GM23338 (cell line): ENCODE data around the gene TIMM10. TPM values are rescaled to one million over a fixed set of nuclear protein-coding genes. Genes with fewer than 3 reads are reported as not detected.

Experiments used
- ATAC-seq: fragments of 200-7000 bp; cut with Tn5 transposase; 3 replicates; pipeline ENCODE4 v1.9.1; 2020
- DNase-seq: peaks from one replicate; pipeline ENCODE4 v3.0.0-alpha.2; 2015; ENCODE audit warnings: low spot score
- H2AFZ ChIP-seq: fragments of 200-600 bp; sonication (generic); 2 replicates; pipeline ENCODE4 v1.8.0; 2016; ENCODE audit warnings: antibody characterized with exemption, mild to moderate bottlenecking, moderate library complexity
- H3F3A ChIP-seq: fragments of 200-600 bp; sonication (generic); replicated peaks from 2 replicates; pipeline ENCODE4 v1.8.0; 2017; ENCODE audit warnings: antibody characterized with exemption, mixed run types, low read depth
- H3K27ac ChIP-seq: fragments of 200-600 bp; sonication (generic); 2 replicates; pipeline ENCODE4 v1.6.1; 2016; ENCODE audit warnings: low read depth
- H3K27me3 ChIP-seq: fragments of 200-600 bp; sonication (generic); 2 replicates; pipeline ENCODE4 v1.8.0; 2016; ENCODE audit warnings: mild to moderate bottlenecking, mixed run types, moderate library complexity; ENCODE audit not compliant: insufficient read depth
- H3K36me3 ChIP-seq: fragments of 200-600 bp; sonication (generic); 2 replicates; pipeline ENCODE4 v1.8.0; 2016; ENCODE audit warnings: mild to moderate bottlenecking; ENCODE audit not compliant: insufficient read depth
- H3K4me1 ChIP-seq: fragments of 200-600 bp; sonication (generic); 2 replicates; pipeline ENCODE4 v1.8.0; 2016; ENCODE audit warnings: mild to moderate bottlenecking, moderate library complexity; ENCODE audit not compliant: insufficient read depth
- H3K4me2 ChIP-seq: fragments of 200-600 bp; sonication (generic); 2 replicates; pipeline ENCODE4 v1.7.1; 2017; ENCODE audit warnings: mixed run types
- H3K4me3 ChIP-seq: fragments of 200-600 bp; sonication (generic); 2 replicates; pipeline ENCODE4 v1.6.1; 2016; ENCODE audit warnings: mixed run types
- H3K79me2 ChIP-seq: fragments of 200-600 bp; sonication (generic); replicated peaks from 2 replicates; pipeline ENCODE4 v1.8.0; 2017; ENCODE audit warnings: mild to moderate bottlenecking; ENCODE audit not compliant: insufficient read depth
- H3K9me2 ChIP-seq: fragments of 200-600 bp; sonication (generic); 2 replicates; pipeline ENCODE4 v1.8.0; 2017; ENCODE audit not compliant: insufficient read depth
- H4K20me1 ChIP-seq: fragments of 200-600 bp; sonication (generic); replicated peaks from 2 replicates; pipeline ENCODE4 v1.8.0; 2017; ENCODE audit warnings: mild to moderate bottlenecking; ENCODE audit not compliant: insufficient read depth
- H3K27ac Mint-ChIP-seq: 2 replicates; pipeline ENCODE4 v1.8.0; 2020; ENCODE audit warnings: inconsistent platforms, mild to moderate bottlenecking, moderate library complexity, mixed read lengths
- H3K27me3 Mint-ChIP-seq: 3 replicates; pipeline ENCODE4 v1.8.0; 2022; ENCODE audit warnings: low read depth, mild to moderate bottlenecking, moderate library complexity, mixed read lengths, inconsistent platforms; ENCODE audit not compliant: insufficient read depth, poor library complexity
- H3K36me3 Mint-ChIP-seq: 3 replicates; pipeline ENCODE4 v1.8.0; 2021; ENCODE audit warnings: low read depth, mild to moderate bottlenecking, inconsistent platforms, moderate library complexity, mixed read lengths
- H3K4me1 Mint-ChIP-seq: 3 replicates; pipeline ENCODE4 v1.8.0; 2020; ENCODE audit warnings: mild to moderate bottlenecking, inconsistent platforms, mixed read lengths
- H3K4me3 Mint-ChIP-seq: 3 replicates; pipeline ENCODE4 v1.8.0; 2021; ENCODE audit warnings: moderate library complexity, mild to moderate bottlenecking, inconsistent platforms, mixed read lengths
- H3K9me3 Mint-ChIP-seq: 3 replicates; pipeline ENCODE4 v1.8.0; 2020; ENCODE audit warnings: moderate library complexity, mild to moderate bottlenecking, inconsistent platforms, mixed read lengths
- CREB1 ChIP-seq: fragments of 250-450 bp; sonication (Bioruptor Pico); IDR thresholded peaks from 2 replicates; pipeline ENCODE4 v1.5.0; 2020; ENCODE audit warnings: low read depth, mild to moderate bottlenecking, moderate library complexity
- EZH2 ChIP-seq: fragments of 200-600 bp; sonication (generic); IDR thresholded peaks from one replicate; pipeline ENCODE4 v1.8.0; 2017; ENCODE audit warnings: antibody characterized with exemption, mild to moderate bottlenecking, low read depth; ENCODE audit not compliant: unreplicated experiment
- EZH2phosphoT487 ChIP-seq: fragments of 200-600 bp; sonication (generic); IDR thresholded peaks from one replicate; pipeline ENCODE4 v1.8.1; 2018; ENCODE audit warnings: antibody characterized with exemption; ENCODE audit not compliant: unreplicated experiment
- JUNB ChIP-seq: IDR thresholded peaks from one replicate; pipeline ENCODE4 v1.6.1; 2016; ENCODE audit warnings: antibody characterized with exemption; ENCODE audit not compliant: unreplicated experiment
- NANOG ChIP-seq: IDR thresholded peaks from 2 replicates; pipeline ENCODE4 v1.6.1; 2016; ENCODE audit warnings: antibody characterized with exemption, borderline replicate concordance
- POLR2AphosphoS5 ChIP-seq: IDR thresholded peaks from 2 replicates; pipeline ENCODE4 v1.6.1; 2016; ENCODE audit warnings: antibody characterized with exemption, low read depth
- STAT1 ChIP-seq: IDR thresholded peaks from one replicate; pipeline ENCODE4 v1.6.1; 2016; ENCODE audit warnings: antibody characterized with exemption; ENCODE audit not compliant: unreplicated experiment
- ZNF114 ChIP-seq: fragments of 250-450 bp; sonication (Bioruptor Pico); IDR thresholded peaks from 2 replicates; pipeline ENCODE4 v1.5.0; 2020; ENCODE audit warnings: mild to moderate bottlenecking, moderate library complexity
- ZNF331 ChIP-seq: fragments of 250-450 bp; sonication (Bioruptor Pico); IDR thresholded peaks from 2 replicates; pipeline ENCODE4 v1.5.0; 2020; ENCODE audit warnings: low read depth, mild to moderate bottlenecking, moderate library complexity
- polyA plus RNA-seq: library from polyadenylated mRNA; unstranded; fragments of >200 nt; fragmentation: Nextera tagmentation; extraction: Ambion mirVana; gene quantifications from 2 replicates; pipeline ENCODE4 v1.2.1, GENCODE V29; 2016
- total RNA-seq: library from RNA; depleted of rRNA; stranded (reverse); fragments of >200 nt; shearing (Covaris generic); gene quantifications from 2 replicates; pipeline ENCODE4 v1.2.3, GENCODE V29; 2014
- TF ChIP-seq, protein P1 (sequence below): IDR thresholded peaks from 2 replicates; pipeline ENCODE4 v1.6.1; 2016; ENCODE audit warnings: antibody characterized with exemption
- TF ChIP-seq, protein P2 (sequence below): fragments of 250-450 bp; sonication (Bioruptor Pico); IDR thresholded peaks from 2 replicates; pipeline ENCODE4 v1.5.0; 2020; ENCODE audit warnings: mild to moderate bottlenecking, moderate library complexity
- TF ChIP-seq, protein P3 (sequence below), 2 experiments: fragments of 200-600 bp in 1 of 2; sonication (generic) in 1 of 2; conservative IDR thresholded peaks; 2 replicates each; pipeline versions ENCODE4 v1.5.1 to v1.6.1; 2016 to 2017; ENCODE audit warnings: antibody characterized with exemption in 2 of 2, low read depth in 2 of 2, mild to moderate bottlenecking in 2 of 2, moderate library complexity in 1 of 2
- TF ChIP-seq, protein P4 (sequence below): IDR thresholded peaks from one replicate; pipeline ENCODE4 v1.6.1; 2018; ENCODE audit warnings: antibody characterized with exemption; ENCODE audit not compliant: unreplicated experiment

Gene TIMM10
- total and polyA plus RNA-seq, 2 experiments from 2014 or later, result 59.1 to 194 TPM

DNA sequence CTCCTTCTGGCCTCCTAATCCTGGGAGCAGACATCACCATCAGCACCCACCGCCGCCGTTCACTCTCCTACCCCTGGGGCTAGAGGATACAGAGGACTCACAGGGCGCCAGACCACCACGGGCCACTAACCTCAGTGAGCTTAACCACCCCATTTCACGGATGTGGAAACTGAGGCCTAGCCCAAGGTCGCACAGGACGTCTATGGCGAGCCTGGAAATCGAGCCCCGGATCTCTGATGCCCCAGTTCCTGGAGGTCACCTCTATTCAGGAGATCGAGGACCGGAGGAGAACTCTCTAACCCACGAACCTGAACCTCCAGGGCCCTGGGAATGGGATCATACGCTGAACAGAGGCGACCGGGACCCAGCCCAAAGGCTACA lies 349 bp downstream of the TIMM10 start (continued):
- TF ChIP-seq EZH2 (no peak), CREB1 (CRISPR knock-in tag) (no peak), POLR2AphosphoS5 (no peak)

DNA sequence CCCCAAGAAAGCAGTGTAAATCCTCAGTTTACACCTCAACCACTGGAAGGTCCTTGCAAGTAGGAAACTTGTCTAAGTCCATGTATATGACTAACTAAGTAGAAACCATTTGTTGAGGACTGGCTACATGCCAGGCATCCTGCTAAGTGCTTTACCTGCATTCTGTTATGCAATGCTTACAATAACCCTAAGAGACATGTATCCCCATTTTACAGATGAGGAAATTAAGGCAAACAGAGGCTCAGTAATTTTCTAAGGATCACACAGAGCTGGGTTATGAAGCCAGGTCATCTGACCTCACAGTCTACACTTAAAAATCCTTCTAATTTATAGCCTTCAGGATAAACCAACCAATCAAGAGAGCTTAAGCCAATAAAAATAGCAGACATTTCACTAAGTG lies 1.5 kb downstream of the TIMM10 start:
- H3K27me3 Mint-ChIP-seq, result peaks cover 5% of the 10 kb centered on the region
- Histone ChIP-seq H3K9me2 (no peaks in the 10 kb centered on the region), H3K27ac (no peak overlapping the region), H3K27me3 (no peaks in the 10 kb centered on the region), H3K4me1 (peaks cover 8% of the 10 kb centered on the region; the same call in 1 of the 2 replicates), H3K4me2 (0 out of 2 replicates have a peak overlapping the region, but pooled peaks have one; percentile 94), H2AFZ (no peak overlapping the region), H3F3A (peaks cover 19% of the 10 kb centered on the region), H3K4me3 (no peak overlapping the region; the same call in 1 of the 2 replicates), H3K79me2 (peaks cover 28% of the 10 kb centered on the region), H4K20me1 (no peaks in the 10 kb centered on the region), H3K36me3 (no peaks in the 10 kb centered on the region)
- peaks cover 32% of the 10 kb centered on the region for H3K36me3 Mint-ChIP-seq
- TF ChIP-seq NANOG (no peak), EZH2phosphoT487 (no peak), ZNF114 (CRISPR knock-in tag) (no peak), EZH2 (no peak), POLR2AphosphoS5 (no peak), CREB1 (CRISPR knock-in tag) (no peak), ZNF331 (CRISPR knock-in tag) (no peak), JUNB (no peak), STAT1 (no peak)
- TF ChIP-seq, protein P1, sequence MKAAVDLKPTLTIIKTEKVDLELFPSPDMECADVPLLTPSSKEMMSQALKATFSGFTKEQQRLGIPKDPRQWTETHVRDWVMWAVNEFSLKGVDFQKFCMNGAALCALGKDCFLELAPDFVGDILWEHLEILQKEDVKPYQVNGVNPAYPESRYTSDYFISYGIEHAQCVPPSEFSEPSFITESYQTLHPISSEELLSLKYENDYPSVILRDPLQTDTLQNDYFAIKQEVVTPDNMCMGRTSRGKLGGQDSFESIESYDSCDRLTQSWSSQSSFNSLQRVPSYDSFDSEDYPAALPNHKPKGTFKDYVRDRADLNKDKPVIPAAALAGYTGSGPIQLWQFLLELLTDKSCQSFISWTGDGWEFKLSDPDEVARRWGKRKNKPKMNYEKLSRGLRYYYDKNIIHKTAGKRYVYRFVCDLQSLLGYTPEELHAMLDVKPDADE, result no peak
- TF ChIP-seq, protein P2, sequence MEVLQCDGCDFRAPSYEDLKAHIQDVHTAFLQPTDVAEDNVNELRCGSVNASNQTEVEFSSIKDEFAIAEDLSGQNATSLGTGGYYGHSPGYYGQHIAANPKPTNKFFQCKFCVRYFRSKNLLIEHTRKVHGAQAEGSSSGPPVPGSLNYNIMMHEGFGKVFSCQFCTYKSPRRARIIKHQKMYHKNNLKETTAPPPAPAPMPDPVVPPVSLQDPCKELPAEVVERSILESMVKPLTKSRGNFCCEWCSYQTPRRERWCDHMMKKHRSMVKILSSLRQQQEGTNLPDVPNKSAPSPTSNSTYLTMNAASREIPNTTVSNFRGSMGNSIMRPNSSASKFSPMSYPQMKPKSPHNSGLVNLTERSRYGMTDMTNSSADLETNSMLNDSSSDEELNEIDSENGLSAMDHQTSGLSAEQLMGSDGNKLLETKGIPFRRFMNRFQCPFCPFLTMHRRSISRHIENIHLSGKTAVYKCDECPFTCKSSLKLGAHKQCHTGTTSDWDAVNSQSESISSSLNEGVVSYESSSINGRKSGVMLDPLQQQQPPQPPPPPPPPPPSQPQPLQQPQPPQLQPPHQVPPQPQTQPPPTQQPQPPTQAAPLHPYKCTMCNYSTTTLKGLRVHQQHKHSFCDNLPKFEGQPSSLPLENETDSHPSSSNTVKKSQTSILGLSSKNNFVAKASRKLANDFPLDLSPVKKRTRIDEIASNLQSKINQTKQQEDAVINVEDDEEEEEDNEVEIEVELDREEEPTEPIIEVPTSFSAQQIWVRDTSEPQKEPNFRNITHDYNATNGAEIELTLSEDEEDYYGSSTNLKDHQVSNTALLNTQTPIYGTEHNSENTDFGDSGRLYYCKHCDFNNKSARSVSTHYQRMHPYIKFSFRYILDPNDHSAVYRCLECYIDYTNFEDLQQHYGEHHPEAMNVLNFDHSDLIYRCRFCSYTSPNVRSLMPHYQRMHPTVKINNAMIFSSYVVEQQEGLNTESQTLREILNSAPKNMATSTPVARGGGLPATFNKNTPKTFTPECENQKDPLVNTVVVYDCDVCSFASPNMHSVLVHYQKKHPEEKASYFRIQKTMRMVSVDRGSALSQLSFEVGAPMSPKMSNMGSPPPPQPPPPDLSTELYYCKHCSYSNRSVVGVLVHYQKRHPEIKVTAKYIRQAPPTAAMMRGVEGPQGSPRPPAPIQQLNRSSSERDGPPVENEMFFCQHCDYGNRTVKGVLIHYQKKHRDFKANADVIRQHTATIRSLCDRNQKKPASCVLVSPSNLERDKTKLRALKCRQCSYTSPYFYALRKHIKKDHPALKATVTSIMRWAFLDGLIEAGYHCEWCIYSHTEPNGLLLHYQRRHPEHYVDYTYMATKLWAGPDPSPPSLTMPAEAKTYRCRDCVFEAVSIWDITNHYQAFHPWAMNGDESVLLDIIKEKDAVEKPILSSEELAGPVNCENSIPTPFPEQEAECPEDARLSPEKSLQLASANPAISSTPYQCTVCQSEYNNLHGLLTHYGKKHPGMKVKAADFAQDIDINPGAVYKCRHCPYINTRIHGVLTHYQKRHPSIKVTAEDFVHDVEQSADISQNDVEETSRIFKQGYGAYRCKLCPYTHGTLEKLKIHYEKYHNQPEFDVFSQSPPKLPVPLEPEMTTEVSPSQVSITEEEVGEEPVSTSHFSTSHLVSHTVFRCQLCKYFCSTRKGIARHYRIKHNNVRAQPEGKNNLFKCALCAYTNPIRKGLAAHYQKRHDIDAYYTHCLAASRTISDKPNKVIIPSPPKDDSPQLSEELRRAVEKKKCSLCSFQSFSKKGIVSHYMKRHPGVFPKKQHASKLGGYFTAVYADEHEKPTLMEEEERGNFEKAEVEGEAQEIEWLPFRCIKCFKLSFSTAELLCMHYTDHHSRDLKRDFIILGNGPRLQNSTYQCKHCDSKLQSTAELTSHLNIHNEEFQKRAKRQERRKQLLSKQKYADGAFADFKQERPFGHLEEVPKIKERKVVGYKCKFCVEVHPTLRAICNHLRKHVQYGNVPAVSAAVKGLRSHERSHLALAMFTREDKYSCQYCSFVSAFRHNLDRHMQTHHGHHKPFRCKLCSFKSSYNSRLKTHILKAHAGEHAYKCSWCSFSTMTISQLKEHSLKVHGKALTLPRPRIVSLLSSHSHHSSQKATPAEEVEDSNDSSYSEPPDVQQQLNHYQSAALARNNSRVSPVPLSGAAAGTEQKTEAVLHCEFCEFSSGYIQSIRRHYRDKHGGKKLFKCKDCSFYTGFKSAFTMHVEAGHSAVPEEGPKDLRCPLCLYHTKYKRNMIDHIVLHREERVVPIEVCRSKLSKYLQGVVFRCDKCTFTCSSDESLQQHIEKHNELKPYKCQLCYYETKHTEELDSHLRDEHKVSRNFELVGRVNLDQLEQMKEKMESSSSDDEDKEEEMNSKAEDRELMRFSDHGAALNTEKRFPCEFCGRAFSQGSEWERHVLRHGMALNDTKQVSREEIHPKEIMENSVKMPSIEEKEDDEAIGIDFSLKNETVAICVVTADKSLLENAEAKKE, result no peak
- TF ChIP-seq, protein P3, sequence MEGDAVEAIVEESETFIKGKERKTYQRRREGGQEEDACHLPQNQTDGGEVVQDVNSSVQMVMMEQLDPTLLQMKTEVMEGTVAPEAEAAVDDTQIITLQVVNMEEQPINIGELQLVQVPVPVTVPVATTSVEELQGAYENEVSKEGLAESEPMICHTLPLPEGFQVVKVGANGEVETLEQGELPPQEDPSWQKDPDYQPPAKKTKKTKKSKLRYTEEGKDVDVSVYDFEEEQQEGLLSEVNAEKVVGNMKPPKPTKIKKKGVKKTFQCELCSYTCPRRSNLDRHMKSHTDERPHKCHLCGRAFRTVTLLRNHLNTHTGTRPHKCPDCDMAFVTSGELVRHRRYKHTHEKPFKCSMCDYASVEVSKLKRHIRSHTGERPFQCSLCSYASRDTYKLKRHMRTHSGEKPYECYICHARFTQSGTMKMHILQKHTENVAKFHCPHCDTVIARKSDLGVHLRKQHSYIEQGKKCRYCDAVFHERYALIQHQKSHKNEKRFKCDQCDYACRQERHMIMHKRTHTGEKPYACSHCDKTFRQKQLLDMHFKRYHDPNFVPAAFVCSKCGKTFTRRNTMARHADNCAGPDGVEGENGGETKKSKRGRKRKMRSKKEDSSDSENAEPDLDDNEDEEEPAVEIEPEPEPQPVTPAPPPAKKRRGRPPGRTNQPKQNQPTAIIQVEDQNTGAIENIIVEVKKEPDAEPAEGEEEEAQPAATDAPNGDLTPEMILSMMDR (conservative IDR thresholded peaks at IDR 0.05; ENCODE audit: low read depth in 2 of 2), result no peak
- TF ChIP-seq, protein P4, sequence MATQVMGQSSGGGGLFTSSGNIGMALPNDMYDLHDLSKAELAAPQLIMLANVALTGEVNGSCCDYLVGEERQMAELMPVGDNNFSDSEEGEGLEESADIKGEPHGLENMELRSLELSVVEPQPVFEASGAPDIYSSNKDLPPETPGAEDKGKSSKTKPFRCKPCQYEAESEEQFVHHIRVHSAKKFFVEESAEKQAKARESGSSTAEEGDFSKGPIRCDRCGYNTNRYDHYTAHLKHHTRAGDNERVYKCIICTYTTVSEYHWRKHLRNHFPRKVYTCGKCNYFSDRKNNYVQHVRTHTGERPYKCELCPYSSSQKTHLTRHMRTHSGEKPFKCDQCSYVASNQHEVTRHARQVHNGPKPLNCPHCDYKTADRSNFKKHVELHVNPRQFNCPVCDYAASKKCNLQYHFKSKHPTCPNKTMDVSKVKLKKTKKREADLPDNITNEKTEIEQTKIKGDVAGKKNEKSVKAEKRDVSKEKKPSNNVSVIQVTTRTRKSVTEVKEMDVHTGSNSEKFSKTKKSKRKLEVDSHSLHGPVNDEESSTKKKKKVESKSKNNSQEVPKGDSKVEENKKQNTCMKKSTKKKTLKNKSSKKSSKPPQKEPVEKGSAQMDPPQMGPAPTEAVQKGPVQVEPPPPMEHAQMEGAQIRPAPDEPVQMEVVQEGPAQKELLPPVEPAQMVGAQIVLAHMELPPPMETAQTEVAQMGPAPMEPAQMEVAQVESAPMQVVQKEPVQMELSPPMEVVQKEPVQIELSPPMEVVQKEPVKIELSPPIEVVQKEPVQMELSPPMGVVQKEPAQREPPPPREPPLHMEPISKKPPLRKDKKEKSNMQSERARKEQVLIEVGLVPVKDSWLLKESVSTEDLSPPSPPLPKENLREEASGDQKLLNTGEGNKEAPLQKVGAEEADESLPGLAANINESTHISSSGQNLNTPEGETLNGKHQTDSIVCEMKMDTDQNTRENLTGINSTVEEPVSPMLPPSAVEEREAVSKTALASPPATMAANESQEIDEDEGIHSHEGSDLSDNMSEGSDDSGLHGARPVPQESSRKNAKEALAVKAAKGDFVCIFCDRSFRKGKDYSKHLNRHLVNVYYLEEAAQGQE, result no peak
- no peak overlapping the region for H3K27ac Mint-ChIP-seq
- ATAC-seq, result no peak
- no peaks in the 10 kb centered on the region; the same call in 2 of the 3 replicates for H3K9me3 Mint-ChIP-seq
- peak overlapping the region; percentile 11; the same call in 1 of the 3 replicates for H3K4me3 Mint-ChIP-seq
- H3K4me1 Mint-ChIP-seq, result peaks cover 12% of the 10 kb centered on the region
- DNase-seq, result no peak
